Aorta (tissue), 5 donors: Measurements from ENCODE around the gene TFIP11. TPM values are rescaled to one million over a fixed set of nuclear protein-coding genes. Genes with fewer than 3 reads are reported as not detected.

Source experiments
- ATAC-seq: fragments of 200-7000 bp; cut with Tn5 transposase; one replicate; pipeline ENCODE4 v1.9.1; 2022; ENCODE audit warnings: moderate library complexity; ENCODE audit not compliant: low FRiP score
- DNase-seq, 2 donors: peaks; one replicate each; pipeline ENCODE4 v3.0.0-alpha.2; 2020
- H3K27ac ChIP-seq, 2 donors: one replicate each; pipeline ENCODE4 v1.5.1; 2013; ENCODE audit warnings: low read length in 2 of 2, mild to moderate bottlenecking in 2 of 2, moderate library complexity in 2 of 2, control low read depth in 1 of 2, inconsistent platforms in 1 of 2, low read depth in 1 of 2
- H3K27me3 ChIP-seq, 2 donors: one replicate each; pipeline ENCODE4 v1.6.1; 2013; ENCODE audit warnings: control low read depth in 1 of 2, low read length in 1 of 2, mild to moderate bottlenecking in 1 of 2, moderate library complexity in 1 of 2; ENCODE audit not compliant: insufficient read depth in 2 of 2, control insufficient read depth in 1 of 2
- H3K36me3 ChIP-seq, 2 donors: one replicate each; pipeline ENCODE4 v1.6.1; 2013; ENCODE audit warnings: control low read depth in 1 of 2, low read length in 1 of 2, mild to moderate bottlenecking in 1 of 2; ENCODE audit not compliant: insufficient read depth in 2 of 2, control insufficient read depth in 1 of 2
- H3K4me1 ChIP-seq, 2 donors: one replicate each; pipeline ENCODE4 v1.6.1; 2013; ENCODE audit warnings: low read length in 2 of 2, control low read depth in 1 of 2, mild to moderate bottlenecking in 1 of 2, moderate library complexity in 1 of 2; ENCODE audit not compliant: insufficient read depth in 2 of 2, control insufficient read depth in 1 of 2
- H3K4me3 ChIP-seq, 2 donors: one replicate each; pipeline ENCODE4 v1.5.1; 2013; ENCODE audit warnings: low read length in 2 of 2, control low read depth in 1 of 2, mild to moderate bottlenecking in 1 of 2
- H3K9me3 ChIP-seq: one replicate; pipeline ENCODE4 v1.6.1; 2013; ENCODE audit warnings: mild to moderate bottlenecking, low read length; ENCODE audit not compliant: control insufficient read depth
- WGBS, 2 donors: extraction: QIAGEN DNeasy Blood & Tissue Kit; methylation state at CpG; one replicate each; pipeline ENCODE4 v1.1.7; 2013; 5-methylcytosine and 5-hydroxymethylcytosine counted together
- intact Hi-C, 2 donors: fragments of 100-400 bp; cut with DNase I; formaldehyde crosslinking; loops; one replicate each; pipeline versions ENCODE4 v1.14.2 to v1.15.0; 2022
- polyA plus RNA-seq, 2 donors: library from polyadenylated mRNA; stranded (reverse); fragments of 200-250 nt; gene quantifications; one replicate each; pipeline ENCODE4 v1.2.3, GENCODE V29; 2013
- total RNA-seq, 2 donors: library from RNA; stranded (reverse); fragmentation: NEBNext Ultra II Directional; extraction: Animal tissue kit (Norgen Biotek cat#: 25700); gene quantifications; one replicate each; pipeline ENCODE4 v1.2.1, GENCODE V29; 2021
- donor health status: healthy with polysubstance abuse.
- donor health status: Bipolar disorder and iron deficiency.
- donor health status: DM: no; HTN: no; CAD: no.
- donor health status: DM: no; HTN: no; CAD: no.
- donor health status: DM: yes; HTN: yes; CAD: no.

Gene TFIP11
- total and polyA plus RNA-seq, 4 donors: 6.1 to 31.4 (median 26.2) TPM

GRCh38 chr22:26545827-26546226, 33.6 kb upstream of the TFIP11 start:
- no peaks in the 10 kb centered on the region for H3K27me3 ChIP-seq
- no peaks in the 10 kb centered on the region for H3K36me3 ChIP-seq
- intact Hi-C loops: no loop called here
- no peak overlapping the region for H3K27ac ChIP-seq
- H3K4me3 ChIP-seq: no peak overlapping the region
- 84 to 89% methylated on average over 5 of the region's 5 CpGs for WGBS, 2 donors
- H3K4me1 ChIP-seq: no peaks in the 10 kb centered on the region
- DNase-seq (no peak), ATAC-seq (no peak)
- H3K9me3 ChIP-seq: no peaks in the 10 kb centered on the region

GRCh38 chr22:26545385-26545784, 33.1 kb upstream of the TFIP11 start:
- ATAC-seq: no peak
- 75 to 80% methylated on average over 2 of the region's 2 CpGs for WGBS, 2 donors
- intact Hi-C loops: no loop called here

GRCh38 chr22:26544489-26544888, 32.2 kb upstream of the TFIP11 start:
- Histone ChIP-seq H3K4me1 (no peaks in the 10 kb centered on the region), H3K36me3 (no peaks in the 10 kb centered on the region), H3K27ac (no peak overlapping the region), H3K4me3 (no peak overlapping the region), H3K9me3 (no peaks in the 10 kb centered on the region), H3K27me3 (no peaks in the 10 kb centered on the region)
- ATAC-seq: no peak
- no peak for DNase-seq
- intact Hi-C loops: no loop called here
- WGBS, 2 donors: 87 to 98% methylated on average over 1 of the region's 1 CpG

More at GRCh38 chr22:26545385-26545784, 33.1 kb upstream of the TFIP11 start:
- Histone ChIP-seq H3K27ac (no peak overlapping the region), H3K36me3 (no peaks in the 10 kb centered on the region), H3K4me1 (no peaks in the 10 kb centered on the region), H3K9me3 (no peaks in the 10 kb centered on the region), H3K4me3 (no peak overlapping the region), H3K27me3 (no peaks in the 10 kb centered on the region)
- DNase-seq: no peak

DNA sequence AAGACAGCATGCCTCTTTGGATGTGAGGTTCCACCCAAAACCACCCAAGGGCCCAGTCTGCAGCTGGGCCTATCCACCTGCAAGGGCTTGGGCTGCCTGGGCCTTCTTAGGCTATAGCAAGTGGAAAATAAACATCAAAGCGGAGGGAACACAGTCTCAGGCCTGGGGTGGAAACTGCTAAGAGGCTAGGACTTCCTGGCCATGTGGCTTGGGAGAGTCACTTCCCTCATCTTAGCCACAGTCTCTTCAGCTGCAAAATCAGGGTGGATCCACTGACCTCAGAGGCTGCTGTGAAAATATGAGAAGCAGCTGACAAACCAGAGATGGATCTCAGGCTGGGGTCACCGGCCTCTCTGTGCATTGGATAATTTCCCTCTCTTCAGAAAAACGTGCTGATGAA, 30.6 kb upstream of the TFIP11 start:
- no peaks in the 10 kb centered on the region for H3K9me3 ChIP-seq
- no peak overlapping the region for H3K27ac ChIP-seq
- intact Hi-C loops: no loop called here
- no peaks in the 10 kb centered on the region for H3K36me3 ChIP-seq
- WGBS, 2 donors: 70 to 79% methylated on average over 3 of the region's 3 CpGs
- no peaks in the 10 kb centered on the region for H3K4me1 ChIP-seq
- no peaks in the 10 kb centered on the region for H3K27me3 ChIP-seq
- no peak overlapping the region for H3K4me3 ChIP-seq
- ATAC-seq (no peak), DNase-seq (peak in 1 of 2 donors; percentile 60)

GRCh38 chr22:26541167-26541819, 29.0 kb upstream of the TFIP11 start:
- peak; percentile 16 for ATAC-seq
- intact Hi-C loops: no loop called here
- no peaks in the 10 kb centered on the region for H3K4me1 ChIP-seq
- H3K36me3 ChIP-seq: no peaks in the 10 kb centered on the region
- no peaks in the 10 kb centered on the region for H3K27me3 ChIP-seq
- H3K27ac ChIP-seq: no peak overlapping the region
- H3K4me3 ChIP-seq: no peak overlapping the region
- DNase-seq: no peak
- H3K9me3 ChIP-seq: no peaks in the 10 kb centered on the region
- WGBS, 2 donors: 95 to 97% methylated on average over 39 to 47 of the region's 47 CpGs

GRCh38 chr22:26540119-26540518, 27.8 kb upstream of the TFIP11 start:
- WGBS, 2 donors: 91 to 96% methylated on average over 2 of the region's 2 CpGs
- ATAC-seq (no peak), DNase-seq (no peak)

DNA sequence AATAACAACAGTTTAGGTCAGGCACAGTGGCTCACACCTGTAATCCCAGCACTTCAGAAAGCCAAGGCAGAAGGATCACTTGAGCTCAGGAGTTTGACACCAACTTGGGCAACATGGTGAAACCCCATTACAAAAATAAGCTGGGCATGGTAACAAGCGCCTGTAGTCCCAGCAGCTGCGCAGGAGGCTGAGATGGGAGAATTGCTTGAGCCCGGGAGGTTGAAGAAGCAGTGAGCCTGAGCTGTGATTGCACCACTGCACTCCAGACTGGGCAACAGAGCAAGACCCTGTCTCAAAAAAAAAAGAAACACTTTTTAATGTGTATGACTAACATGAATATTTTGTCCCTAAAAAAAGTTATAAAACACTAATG, 24.5 kb upstream of the TFIP11 start:
- Histone ChIP-seq H3K4me1 (no peaks in the 10 kb centered on the region), H3K9me3 (no peaks in the 10 kb centered on the region), H3K27ac (no peak overlapping the region), H3K4me3 (no peak overlapping the region), H3K27me3 (no peaks in the 10 kb centered on the region), H3K36me3 (no peaks in the 10 kb centered on the region)
- DNase-seq (no peak), ATAC-seq (no peak)
- 97 to 98% methylated on average over 3 of the region's 3 CpGs for WGBS, 2 donors
- intact Hi-C loops: no loop called here

More at GRCh38 chr22:26540119-26540518, 27.8 kb upstream of the TFIP11 start:
- Histone ChIP-seq H3K27me3 (no peaks in the 10 kb centered on the region), H3K36me3 (no peaks in the 10 kb centered on the region), H3K9me3 (no peaks in the 10 kb centered on the region), H3K4me1 (no peaks in the 10 kb centered on the region), H3K27ac (no peak overlapping the region), H3K4me3 (no peak overlapping the region)
- intact Hi-C loops: no loop called here

DNA sequence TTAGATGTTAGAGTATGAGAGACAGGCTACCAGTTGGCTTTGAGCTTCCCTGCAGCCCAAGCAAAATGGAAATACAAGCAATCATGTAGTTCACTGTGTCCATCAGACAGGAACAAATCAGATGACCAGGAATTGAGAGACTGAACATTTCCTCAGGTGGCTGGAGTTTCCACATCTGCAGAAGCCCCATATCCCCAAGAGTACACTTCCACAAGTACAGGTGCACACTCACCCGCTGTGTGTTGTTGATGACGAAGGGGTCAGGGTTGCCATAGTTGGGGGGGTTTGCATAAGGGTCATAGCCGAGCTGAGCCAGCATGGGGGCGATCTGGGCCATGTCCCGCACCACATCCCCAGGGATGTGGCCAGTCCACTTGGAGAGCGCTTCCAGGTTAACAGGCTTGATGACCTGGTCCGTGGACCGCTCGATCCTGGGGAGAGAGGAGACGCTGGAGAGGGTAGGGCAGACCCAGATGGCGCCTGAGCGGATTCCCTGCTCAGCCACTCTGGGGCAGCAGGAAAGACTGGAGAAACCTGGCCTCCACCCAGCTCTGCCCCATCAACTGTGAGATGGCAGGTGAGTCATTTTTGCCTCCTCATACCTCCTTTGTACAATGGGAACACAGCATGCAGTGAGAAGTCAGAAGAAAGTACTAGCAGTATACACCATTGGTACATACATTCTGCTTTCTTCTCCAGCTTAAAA, 23.9 kb upstream of the TFIP11 start:
- no peaks in the 10 kb centered on the region for H3K4me1 ChIP-seq
- no peaks in the 10 kb centered on the region for H3K36me3 ChIP-seq
- H3K4me3 ChIP-seq: no peak overlapping the region
- DNase-seq (no peak), ATAC-seq (no peak)
- H3K27ac ChIP-seq: no peak overlapping the region
- no peaks in the 10 kb centered on the region for H3K9me3 ChIP-seq
- no peaks in the 10 kb centered on the region for H3K27me3 ChIP-seq
- 94 to 96% methylated on average over 12 of the region's 12 CpGs for WGBS, 2 donors
- intact Hi-C loops: no loop called here

GRCh38 chr22:26535603-26535908, 23.3 kb upstream of the TFIP11 start:
- WGBS, 2 donors: 97% methylated on average over 3 of the region's 3 CpGs
- no peak overlapping the region for H3K27ac ChIP-seq
- no peaks in the 10 kb centered on the region for H3K9me3 ChIP-seq
- no peaks in the 10 kb centered on the region for H3K36me3 ChIP-seq
- ATAC-seq (no peak), DNase-seq (no peak)
- intact Hi-C loops: no loop called here
- no peak overlapping the region for H3K4me3 ChIP-seq
- no peaks in the 10 kb centered on the region for H3K4me1 ChIP-seq
- no peaks in the 10 kb centered on the region for H3K27me3 ChIP-seq
